Measurements from ENCODE around the gene COX19.

DNA sequence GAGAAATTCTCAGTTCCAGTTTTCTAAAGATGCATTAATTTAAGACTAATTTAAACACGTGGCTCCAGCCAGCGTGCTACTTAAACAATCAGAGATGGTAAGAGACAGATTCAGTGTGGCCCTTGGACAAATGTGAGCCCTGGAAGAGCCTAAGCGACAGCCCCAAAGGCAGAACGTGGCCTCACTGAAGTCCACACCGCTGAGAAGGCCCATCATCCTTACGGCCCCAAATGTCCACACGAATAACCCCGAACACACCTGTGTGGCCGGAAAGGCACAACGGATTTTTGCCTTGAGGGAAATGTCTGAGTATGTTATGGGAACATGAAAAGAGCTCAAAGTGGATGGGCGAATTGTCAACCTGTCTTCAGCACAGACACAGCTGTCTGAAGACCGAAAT, 3.2 kb downstream of the COX19 start:
- TF ChIP-seq CTCF (conservative IDR thresholded peaks at IDR 0.05), result no peak
- no peak for TF ChIP-seq EZH2 (IDR thresholded peaks at IDR 0.05; ENCODE audit: low read depth)
